HL-60/S4 treated with retinoic acid at 250 ng/mL for 4 days and 3 days (cell line): ENCODE measurements around the gene EREG.

ENCODE experiments used
- in situ Hi-C: fragments of 300-500 bp; cut with MboI; formaldehyde crosslinking; loops from 2 replicates; pipeline ENCODE4 v1.7.0; 2022; ENCODE audit warnings: low sequenced_read_pairs

Gene EREG

DNA sequence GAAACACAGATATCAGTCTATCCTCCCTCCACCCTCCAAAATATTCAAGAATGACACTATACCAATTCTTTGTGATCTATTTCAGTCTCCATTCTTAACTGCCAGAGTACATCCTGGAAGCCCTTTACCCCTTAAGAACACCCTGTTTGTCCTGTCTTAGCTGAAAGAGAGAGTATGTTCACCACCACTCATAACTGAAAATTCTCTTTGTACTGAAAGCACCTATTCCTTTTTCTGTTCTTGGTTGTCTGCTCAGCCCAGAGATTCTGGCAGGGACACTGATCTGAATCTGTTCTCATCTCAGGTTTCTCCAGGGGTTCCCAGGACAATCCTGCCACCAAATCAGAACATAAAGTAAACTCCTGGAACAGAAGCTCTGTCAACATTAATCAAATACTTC lies 25.4 kb upstream of the EREG start:
- in situ Hi-C loops, result loop anchor here (25.0 kb wide), 1 partner anchor 323 kb away; no protein-coding TSS in a partner anchor

DNA sequence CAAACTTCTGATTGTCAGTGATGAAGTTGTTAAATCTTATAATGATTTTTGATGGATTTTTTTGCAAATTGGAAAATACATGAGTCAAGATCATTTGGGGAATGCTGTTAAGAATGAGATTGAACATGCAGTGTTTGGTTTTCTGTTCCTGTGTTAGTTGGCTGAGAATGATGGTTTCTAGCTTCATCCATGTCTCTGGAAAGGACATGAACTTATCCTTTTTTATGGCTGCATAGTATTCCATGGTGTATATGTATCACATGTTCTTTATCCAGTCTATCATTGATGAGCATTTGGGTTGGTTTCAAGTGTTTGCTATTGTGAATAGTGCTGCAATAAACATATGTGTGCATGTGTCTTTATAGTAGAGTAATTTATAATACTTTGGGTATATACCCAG lies 24.5 kb upstream of the EREG start:
- in situ Hi-C loops, result loop anchor here (25.0 kb wide), 1 partner anchor 322 kb away; no protein-coding TSS in a partner anchor

DNA sequence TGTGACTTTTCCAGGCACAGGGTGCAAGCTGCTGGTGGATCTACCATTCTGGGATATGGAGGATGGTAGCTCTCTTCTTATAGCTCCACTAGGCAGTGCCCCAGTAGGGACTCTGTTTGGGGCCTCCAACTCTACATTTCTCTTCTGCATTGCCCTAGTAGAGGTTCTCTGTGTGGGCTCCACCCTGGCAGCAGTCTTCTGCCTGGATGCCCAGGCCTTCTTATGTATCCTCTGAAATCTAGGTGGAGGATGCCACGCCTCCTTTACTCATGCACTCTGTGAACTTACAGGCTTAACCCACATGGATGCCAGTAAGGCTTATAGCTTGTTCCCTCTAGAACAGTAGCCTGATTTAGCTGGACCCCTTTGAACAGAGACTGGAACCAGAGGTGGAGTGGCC lies 20.9 kb upstream of the EREG start:
- in situ Hi-C loops, result loop anchor here (25.0 kb wide), 1 partner anchor 318 kb away; no protein-coding TSS in a partner anchor

DNA sequence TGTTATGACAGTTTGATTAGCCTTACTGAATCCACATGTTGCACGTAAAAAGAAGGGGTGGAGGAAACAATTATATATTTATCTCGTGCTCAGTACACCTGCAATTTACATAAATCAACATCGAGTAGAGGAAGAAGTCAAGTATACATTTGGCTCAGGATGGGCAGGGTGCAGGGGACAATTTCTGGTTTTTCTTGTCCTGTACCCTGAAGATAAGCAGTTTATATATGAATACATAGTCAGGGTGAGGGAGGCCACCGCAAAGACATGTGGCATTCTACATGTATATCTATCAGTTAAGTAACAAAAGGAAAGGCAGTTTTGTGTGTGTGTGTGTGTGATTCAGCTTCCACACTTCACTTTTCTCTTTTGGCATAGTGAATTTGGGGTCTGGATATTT lies 11.1 kb upstream of the EREG start:
- in situ Hi-C loops, result no loop called here

DNA sequence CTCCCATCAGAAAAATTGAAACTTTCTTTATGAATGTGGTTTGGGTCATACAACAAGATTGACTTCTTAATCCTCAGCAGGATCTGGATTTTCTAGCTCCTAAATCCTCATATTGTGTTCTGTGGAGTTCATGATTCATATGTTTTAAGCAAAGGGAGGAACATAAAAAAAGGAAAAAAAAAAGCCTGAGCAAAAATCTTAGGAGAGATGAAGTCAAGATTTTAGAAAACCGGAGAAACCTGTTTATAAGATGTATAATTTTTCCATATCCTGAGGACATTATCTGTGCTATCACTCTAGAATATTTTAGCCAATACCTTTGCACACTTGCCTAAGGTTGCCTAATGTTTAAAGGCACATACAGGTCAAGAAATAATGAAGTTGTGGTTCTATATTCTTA lies 7.0 kb upstream of the EREG start:
- in situ Hi-C loops, result no loop called here

DNA sequence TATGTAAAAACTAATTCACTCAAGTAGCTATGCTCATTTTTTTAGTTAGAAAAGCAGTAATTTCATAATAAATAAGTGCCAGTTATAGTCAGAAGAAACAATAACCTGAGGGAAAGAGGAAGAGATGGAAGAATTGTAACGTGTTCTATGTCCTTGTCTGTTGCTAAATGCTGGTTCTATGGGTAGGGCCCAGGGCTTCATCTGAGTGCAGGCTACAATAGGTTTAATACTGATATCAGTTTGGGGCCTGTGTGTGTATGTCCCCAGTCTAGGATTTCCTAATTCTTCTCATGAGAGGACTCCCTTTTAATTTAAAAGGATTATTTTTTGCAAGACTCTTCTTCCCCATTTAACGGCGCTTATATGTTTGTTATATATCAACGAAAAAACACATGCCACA lies 3.3 kb upstream of the EREG start:
- in situ Hi-C loops, result no loop called here

DNA sequence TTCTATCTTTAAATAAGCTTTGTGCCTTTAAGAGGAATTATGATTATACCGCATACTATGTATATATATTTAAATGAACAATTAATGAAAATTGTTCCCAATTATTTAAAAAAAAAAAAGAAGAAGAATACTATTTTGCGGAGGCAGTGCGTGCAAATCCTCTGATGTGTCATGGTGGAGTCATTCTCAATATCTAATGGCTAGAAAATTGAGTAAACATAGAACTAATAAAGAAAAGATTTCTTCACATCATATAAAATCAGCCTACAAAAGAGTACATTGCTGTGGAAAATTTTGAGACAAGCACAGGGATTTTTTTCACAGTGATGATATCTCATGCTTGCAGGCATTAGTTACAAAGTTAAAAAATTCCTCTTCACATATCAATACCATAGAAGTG lies 2.6 kb upstream of the EREG start:
- in situ Hi-C loops, result no loop called here

DNA sequence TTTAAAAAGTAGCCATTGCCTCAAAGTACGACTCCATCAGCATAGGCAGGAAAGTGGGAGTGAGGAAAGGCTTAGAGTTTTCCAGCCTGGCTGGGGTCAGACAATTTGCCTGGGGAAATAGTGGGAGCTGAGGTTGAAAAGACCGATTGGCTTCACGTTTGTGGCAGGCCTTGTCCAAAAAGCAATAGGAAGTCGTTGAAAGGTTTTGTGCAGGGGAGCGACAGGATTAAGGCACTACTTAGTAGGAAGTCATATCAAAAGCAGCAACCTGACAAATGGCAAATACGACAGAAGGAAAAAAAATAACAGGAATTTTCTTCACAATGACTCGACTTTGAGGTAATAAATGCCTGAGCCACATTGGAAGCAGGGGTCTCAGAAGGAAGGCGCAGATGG lies 691 bp upstream of the EREG start:
- in situ Hi-C loops, result no loop called here

DNA sequence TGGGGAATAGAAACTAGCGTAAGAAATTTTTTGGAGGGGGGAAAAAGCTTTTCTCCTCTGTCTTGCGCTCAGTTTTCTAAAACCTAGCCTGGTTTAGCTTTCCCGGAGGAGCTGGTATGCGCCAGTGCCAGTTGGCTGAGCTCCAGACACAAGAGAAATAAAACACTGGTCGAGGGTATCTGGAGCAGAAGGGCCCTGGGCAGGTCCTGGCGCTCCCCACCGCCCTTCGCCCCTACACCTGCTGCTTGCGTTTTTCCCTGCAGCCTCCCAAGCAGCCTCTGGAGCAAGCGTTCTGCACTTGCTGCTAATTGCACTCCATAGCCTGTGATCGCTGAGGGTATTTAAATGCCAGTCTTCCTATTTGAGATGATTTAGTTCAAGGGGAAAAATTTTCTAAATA lies 816 bp downstream of the EREG start:
- in situ Hi-C loops, result no loop called here

DNA sequence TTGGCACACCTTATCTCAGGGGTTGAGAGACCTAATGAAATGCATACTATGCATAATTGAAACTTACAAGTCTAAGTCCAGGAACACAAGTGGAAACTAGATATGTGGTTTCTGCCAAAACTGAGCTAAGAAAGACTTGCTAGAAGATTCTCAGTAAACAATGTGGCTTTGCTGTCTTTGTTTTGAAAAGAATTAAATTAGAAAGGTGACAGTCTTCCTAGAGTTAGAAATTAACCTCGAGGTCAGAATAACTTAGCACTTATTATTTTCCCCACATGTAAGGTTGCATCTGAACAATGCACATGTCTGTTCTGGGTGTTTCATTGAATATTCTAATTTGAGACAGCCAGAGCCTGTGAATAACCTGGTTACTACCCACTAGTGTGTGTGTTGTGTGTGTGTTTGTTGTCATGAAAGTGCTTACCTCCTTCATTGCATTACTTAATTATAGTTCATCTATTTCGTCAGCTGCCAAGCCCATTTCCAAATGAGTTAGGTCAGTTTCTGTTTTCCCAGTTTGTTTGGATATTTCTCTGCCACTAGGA lies 1.5 kb downstream of the EREG start:
- in situ Hi-C loops, result no loop called here

DNA sequence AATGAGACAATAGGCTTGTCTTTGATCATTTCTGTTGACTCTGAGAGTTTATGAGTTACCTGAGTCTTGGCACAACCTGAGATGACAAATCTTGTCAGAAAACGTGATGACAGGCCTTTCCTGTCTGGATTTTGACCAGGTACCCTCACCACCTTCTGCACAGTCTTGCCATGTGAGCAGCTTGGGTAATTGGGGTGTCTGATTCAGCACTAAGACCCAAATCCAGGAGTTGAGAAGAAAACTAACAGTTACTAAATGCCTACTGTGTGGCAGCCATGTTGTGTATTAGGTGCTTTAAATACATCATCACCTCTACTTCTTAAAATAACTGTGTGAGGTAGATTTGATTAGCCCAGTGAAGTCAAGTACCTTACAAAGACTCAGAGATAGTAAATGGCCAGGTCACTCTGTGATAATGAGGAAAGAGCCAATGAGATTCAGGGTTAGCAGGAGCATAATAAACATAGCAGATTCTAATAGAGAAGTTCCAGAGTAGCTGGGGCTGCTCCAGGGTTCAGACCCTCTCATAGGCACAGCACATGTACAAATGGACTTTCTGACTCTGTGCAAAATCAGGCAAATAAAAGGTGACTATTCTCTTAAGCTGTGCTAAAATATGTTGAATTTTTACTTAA lies 2.8 kb downstream of the EREG start:
- in situ Hi-C loops, result no loop called here

DNA sequence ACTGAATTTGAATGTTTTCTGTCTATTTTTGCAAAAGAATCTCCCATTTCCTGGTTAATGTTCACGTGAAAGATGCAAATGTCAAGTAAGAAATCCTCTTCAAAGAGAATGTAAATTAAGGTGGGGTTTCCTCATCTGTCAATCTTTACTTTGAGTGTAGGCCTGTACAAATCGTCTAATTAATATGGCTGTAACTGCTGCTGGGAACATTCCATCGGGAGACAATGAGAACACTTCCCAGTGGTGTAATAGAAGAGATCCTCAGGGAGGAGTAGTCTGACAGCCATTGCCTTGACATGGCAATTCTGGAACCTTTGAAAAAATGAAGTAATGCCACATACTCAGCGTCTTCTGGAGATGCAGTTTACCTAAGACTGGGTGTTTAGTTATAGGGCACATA lies 3.7 kb downstream of the EREG start:
- in situ Hi-C loops, result no loop called here

DNA sequence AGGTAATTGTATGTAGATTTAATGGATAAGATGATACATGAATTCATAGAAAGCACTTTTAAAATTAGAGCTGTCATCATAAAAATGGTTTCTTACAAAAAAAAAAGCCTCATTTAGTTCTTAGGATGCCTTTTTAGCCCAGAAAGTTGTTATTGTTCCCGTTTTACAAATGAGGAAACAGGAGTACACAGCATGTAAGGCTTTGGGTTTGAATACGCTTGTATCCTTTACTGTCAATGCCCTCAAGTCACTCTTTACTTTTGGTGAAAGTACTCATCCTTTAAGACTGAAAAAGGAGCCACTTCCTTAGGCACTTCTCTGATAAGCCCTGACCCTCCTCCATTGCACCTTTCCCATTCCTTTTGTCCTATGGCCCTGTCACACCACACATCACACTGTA lies 4.9 kb downstream of the EREG start:
- in situ Hi-C loops, result no loop called here

DNA sequence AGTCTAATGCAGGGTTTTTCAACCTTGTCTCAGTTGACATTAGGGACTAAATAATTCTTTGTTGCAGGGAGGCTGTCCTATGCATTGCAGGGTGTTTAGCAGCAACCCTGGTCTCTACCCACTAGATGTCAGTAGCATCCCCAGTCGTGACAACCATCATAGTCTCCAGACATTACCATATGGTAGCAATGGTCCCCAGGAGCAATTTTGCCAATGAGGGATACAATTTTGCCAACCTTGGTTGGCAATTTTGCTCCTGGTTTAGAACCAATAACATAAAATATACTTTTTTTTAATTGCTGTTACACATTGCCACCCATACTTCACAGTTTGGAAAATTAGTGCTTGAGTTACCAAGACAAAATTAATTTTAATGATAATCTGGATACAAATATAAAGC lies 6.0 kb downstream of the EREG start:
- in situ Hi-C loops, result no loop called here

DNA sequence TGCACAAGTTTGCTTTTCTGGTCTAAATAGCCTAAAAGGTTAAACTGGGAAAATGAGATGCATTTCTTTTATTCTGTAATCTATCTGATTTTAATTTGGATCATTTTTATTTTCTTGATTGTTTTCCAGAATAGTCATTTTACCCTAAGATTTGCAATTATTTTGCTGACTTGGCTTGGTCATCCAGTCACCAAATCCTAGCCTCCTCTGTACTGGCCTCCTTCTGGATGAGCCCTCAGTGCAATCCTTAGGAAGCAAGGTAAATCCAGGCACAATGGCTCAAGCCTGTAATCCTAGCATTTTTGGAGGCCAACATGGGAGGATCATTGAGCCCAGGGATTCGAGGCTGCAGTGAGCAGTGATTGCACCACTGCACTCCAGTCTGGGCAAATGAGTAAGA lies 9.2 kb downstream of the EREG start:
- in situ Hi-C loops, result no loop called here

DNA sequence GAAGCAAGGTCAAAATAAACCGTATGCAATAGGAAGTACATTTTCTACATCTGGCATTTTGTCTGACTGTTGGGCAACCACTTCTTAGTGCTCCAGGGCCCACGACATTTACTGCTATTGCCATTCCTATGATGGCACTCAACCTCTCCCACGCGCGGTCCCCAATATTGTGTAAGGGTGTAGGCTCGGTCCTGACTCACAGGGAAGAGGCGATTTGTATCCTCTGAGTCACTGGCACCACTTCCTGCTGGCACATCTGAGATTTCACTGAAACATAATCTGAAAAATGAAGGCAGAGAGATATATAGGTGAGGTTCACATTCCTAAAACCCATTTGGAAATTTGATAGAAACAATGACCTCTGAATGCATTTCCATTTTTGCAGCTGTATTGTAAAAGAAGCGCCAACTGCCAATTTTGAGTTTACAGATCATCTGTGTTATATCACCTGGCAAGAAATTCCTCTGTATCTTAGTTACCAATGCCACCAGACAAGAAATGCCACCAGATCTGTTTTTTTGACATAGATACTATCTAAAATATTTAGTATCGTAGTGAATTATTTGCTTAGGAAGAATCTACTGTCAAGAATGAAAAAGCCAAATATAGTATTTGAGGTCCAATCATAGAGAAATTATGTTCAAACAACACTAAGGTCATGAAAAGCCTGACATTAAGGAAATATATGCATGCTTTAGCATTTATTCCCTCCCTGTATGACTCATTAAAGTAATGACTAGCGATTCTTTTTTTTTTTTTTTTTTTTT lies 9.8 kb downstream of the EREG start:
- in situ Hi-C loops, result no loop called here

DNA sequence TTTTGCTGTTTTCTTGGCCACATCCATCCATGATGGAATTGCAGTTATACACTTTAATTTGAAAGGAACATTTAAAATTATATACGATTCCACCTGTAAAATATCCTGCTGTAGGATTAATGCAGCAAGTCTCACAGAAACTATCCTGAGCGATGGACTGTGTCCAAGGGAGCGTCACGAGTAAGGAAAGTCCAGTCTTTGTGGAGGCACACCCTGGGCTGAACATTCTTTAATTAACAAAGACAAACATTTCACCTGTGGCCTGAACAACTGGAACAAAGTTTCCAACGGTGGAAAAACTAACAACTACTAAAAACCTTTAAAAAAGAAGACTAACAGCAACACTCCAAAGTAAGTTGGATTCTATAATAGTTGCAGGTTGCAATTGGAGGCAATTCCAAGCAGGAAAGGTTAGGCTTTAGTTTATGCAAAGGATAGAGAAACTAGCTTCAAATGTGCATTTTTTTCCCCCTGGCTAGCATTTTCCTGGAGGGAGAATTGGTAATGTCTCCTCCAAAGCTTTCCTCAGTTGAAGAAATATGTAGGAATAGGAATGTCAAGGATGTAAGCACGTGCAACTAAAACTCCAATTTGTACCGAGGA lies 11.0 kb downstream of the EREG start:
- in situ Hi-C loops, result no loop called here

DNA sequence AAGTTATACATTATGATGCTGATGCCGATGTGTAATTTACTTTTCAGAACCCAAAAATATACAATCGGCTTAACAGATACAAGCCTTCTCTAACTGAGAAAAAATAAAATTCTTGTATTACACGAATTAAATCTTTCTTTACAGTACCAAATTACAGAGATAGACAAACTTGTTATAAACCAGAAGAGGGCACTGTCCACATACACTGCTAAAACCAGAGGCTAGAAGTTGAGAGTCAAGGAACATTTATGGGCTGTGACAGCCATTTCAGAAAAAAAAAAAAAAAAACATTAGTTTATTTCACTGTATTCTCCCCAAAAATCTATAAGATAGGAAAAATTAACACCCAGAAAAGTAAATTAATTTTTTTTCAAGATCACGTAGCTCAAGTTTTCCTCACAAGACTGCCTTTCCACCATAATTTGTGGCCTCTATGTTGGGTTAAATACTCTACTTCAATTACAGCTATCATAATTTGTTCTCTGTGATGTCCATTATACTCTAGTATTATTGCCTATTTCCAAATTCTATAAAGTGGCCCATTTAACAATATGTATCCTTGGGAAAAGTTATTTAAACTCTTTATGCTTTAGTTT lies 12.0 kb downstream of the EREG start:
- in situ Hi-C loops, result no loop called here

DNA sequence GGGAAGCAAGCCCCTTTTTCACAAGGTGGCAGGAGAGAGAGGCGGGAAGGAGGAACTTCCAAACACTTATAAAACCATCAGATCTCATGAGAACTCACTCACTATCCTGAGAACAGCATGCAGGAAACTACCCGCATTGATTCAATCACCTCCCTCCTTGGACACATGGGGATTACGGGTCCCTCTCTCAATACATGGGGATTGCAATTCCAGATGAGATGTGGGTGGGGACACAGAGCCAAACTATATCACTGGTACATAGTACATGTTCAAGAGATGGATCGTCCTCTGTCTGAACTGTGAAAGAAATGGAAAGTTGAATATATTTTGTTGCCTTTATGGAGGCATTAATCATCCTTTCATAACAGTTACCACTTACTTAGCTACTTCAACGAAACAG lies 12.8 kb downstream of the EREG start:
- in situ Hi-C loops, result no loop called here

DNA sequence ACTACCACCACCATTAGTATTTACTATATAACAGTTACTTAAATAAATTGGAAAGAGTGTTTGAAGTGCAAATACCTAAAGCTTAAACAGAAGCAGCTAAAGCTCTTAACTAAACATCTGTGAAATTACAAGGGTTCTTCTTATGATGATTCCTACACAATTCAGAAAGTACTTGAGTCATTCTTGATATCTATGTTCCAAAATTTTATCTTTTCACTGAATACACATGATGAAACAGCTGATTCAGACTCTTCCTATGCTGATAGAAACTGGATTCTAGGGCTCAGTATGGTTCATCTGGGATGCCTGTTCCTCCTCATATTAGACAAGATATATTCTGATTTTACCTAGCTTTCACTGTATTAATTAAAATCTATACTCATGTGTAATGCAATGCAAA lies 13.6 kb downstream of the EREG start:
- in situ Hi-C loops, result no loop called here

DNA sequence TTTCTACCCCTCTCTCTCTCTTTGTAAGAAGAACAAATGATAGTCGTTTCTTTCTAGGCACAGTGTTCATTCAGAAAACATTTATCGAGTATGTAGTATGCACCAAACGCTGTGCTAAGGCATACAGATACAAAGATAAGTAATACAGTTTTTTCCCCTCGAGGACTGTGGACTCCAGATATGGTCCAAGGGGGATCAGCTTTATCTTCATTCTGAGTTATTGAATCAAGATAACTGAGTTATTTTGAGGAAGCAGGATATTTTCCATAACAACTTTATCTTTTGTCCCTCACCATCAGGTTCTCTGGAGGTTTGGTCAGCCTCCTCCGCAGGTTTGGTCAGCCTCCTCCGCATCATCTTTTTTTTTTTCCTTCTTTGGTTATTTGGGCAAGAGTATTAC lies 15.0 kb downstream of the EREG start:
- in situ Hi-C loops, result no loop called here

DNA sequence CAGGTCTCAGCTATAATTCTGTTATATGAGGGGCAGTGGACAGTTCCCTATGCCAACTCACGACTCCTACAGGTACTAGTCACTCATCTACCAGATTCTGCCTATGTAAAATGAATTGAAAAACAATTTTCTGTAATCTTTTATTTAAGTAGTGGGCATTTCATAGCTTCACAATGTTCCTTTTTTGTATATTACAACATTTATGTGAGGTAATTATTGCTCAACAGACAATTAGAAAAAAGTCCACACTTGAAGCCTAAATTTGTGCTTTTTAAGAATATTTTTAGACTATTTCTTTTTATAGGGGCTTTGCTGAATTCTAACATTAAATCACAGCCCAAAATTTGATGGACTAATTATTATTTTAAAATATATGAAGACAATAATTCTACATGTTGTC lies 20.4 kb downstream of the EREG start:
- in situ Hi-C loops, result no loop called here
